Smooth muscle cell (in vitro differentiated cells): Measurements from ENCODE around the gene TMEM8B. TPM values are rescaled to one million over a fixed set of nuclear protein-coding genes. Genes with fewer than 3 reads are reported as not detected.

Source experiments
- DNase-seq: peaks from one replicate; lab custom pipeline; 2025; ENCODE audit not compliant: unreplicated experiment; lab: John Stamatoyannopoulos, UW
- H2AFZ ChIP-seq: fragments of 200-600 bp; sonication (generic); 2 replicates; pipeline ENCODE4 v1.6.0; 2016; ENCODE audit warnings: antibody characterized with exemption, low read depth, mild to moderate bottlenecking
- H3F3A ChIP-seq: fragments of 200-600 bp; sonication (generic); 2 replicates; pipeline ENCODE4 v1.6.0; 2017; ENCODE audit warnings: antibody characterized with exemption, low read depth
- H3K27ac ChIP-seq: fragments of 200-600 bp; sonication (generic); 2 replicates; pipeline ENCODE4 v1.5.1; 2016; ENCODE audit warnings: low read depth, mild to moderate bottlenecking
- H3K27me3 ChIP-seq: fragments of 200-600 bp; sonication (generic); 2 replicates; pipeline ENCODE4 v1.6.1; 2016; ENCODE audit warnings: low read depth, mild to moderate bottlenecking
- H3K36me3 ChIP-seq: fragments of 200-600 bp; sonication (generic); 2 replicates; pipeline ENCODE4 v1.5.1; 2016; ENCODE audit warnings: low read depth
- H3K4me1 ChIP-seq: fragments of 200-600 bp; sonication (generic); 2 replicates; pipeline ENCODE4 v1.5.1; 2016; ENCODE audit warnings: low read depth
- H3K4me2 ChIP-seq: fragments of 200-600 bp; sonication (generic); 2 replicates; pipeline ENCODE4 v1.6.0; 2016; ENCODE audit warnings: mild to moderate bottlenecking
- H3K4me3 ChIP-seq: fragments of 200-600 bp; sonication (generic); 2 replicates; pipeline ENCODE4 v1.5.1; 2016; ENCODE audit warnings: mild to moderate bottlenecking
- H3K79me2 ChIP-seq: fragments of 200-600 bp; sonication (generic); 2 replicates; pipeline ENCODE4 v1.6.0; 2016; ENCODE audit warnings: low read depth, mild to moderate bottlenecking
- H3K9ac ChIP-seq: fragments of 200-600 bp; sonication (generic); 2 replicates; pipeline ENCODE4 v1.6.0; 2016; ENCODE audit warnings: low read depth
- H3K9me3 ChIP-seq: fragments of 200-600 bp; sonication (generic); replicated peaks from 2 replicates; pipeline ENCODE4 v1.5.1; 2016; ENCODE audit warnings: low read depth
- H4K20me1 ChIP-seq: fragments of 200-600 bp; sonication (generic); 2 replicates; pipeline ENCODE4 v1.6.0; 2016; ENCODE audit warnings: low read depth
- WGBS: methylation state at CpG from one replicate; pipeline ENCODE4 v1.1.7; 2016; ENCODE audit warnings: low lambda C conversion rate; 5-methylcytosine and 5-hydroxymethylcytosine counted together
- polyA plus RNA-seq: library from polyadenylated mRNA; unstranded; fragments of >200 nt; fragmentation: Nextera tagmentation; extraction: Ambion mirVana; gene quantifications from 2 replicates; pipeline ENCODE4 v1.2.1, GENCODE V29; 2016
- total RNA-seq: library from RNA; depleted of rRNA; stranded (reverse); fragments of >200 nt; gene quantifications from 2 replicates; pipeline ENCODE4 v1.2.3, GENCODE V29; 2014
- TF ChIP-seq, protein P1 (sequence below): fragments of 200-600 bp; sonication (generic); IDR thresholded peaks from 2 replicates; pipeline ENCODE4 v1.5.1; 2017; ENCODE audit warnings: borderline replicate concordance, mild to moderate bottlenecking, antibody characterized with exemption; ENCODE audit not compliant: insufficient read depth, poor library complexity, severe bottlenecking

The TMEM8B gene
- total and polyA plus RNA-seq, 2 experiments from 2014 or later, result 4.9 to 18.7 TPM

DNA sequence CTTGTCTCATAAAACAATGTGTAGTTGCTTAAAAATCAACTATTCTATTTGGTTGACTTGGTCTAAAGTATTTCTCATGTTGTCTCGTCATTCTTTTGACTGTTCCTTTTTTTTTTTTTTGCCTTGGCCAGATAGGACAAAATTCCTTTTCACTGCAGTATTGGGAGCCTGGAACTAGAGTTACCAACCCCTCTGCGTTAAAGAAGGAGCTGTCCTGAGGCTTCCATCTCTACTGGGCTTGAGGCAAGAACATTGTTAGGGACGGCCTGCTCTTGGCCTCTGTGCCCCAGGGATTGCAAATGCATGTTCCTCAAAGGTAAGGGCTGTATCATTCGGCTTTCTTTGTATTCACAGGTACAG lies 39.0 kb upstream of the TMEM8B start:
- peaks cover 12% of the 10 kb centered on the region for H3K4me1 ChIP-seq
- no peaks in the 10 kb centered on the region for H3K9me3 ChIP-seq
- no peaks in the 10 kb centered on the region for H3K79me2 ChIP-seq
- H2AFZ ChIP-seq, result no peak overlapping the region
- no peaks in the 10 kb centered on the region for H3F3A ChIP-seq
- no peaks in the 10 kb centered on the region for H3K27me3 ChIP-seq
- H3K9ac ChIP-seq, result no peak overlapping the region
- H3K27ac ChIP-seq, result no peak overlapping the region
- WGBS, result 42% methylated on average over 4 of the region's 4 CpGs
- no peaks in the 10 kb centered on the region for H4K20me1 ChIP-seq
- H3K4me2 ChIP-seq, result no peak overlapping the region
- H3K36me3 ChIP-seq, result no peaks in the 10 kb centered on the region
- DNase-seq, result no peak
- TF ChIP-seq, protein P1, sequence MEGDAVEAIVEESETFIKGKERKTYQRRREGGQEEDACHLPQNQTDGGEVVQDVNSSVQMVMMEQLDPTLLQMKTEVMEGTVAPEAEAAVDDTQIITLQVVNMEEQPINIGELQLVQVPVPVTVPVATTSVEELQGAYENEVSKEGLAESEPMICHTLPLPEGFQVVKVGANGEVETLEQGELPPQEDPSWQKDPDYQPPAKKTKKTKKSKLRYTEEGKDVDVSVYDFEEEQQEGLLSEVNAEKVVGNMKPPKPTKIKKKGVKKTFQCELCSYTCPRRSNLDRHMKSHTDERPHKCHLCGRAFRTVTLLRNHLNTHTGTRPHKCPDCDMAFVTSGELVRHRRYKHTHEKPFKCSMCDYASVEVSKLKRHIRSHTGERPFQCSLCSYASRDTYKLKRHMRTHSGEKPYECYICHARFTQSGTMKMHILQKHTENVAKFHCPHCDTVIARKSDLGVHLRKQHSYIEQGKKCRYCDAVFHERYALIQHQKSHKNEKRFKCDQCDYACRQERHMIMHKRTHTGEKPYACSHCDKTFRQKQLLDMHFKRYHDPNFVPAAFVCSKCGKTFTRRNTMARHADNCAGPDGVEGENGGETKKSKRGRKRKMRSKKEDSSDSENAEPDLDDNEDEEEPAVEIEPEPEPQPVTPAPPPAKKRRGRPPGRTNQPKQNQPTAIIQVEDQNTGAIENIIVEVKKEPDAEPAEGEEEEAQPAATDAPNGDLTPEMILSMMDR, result no peak
- no peak overlapping the region for H3K4me3 ChIP-seq

DNA sequence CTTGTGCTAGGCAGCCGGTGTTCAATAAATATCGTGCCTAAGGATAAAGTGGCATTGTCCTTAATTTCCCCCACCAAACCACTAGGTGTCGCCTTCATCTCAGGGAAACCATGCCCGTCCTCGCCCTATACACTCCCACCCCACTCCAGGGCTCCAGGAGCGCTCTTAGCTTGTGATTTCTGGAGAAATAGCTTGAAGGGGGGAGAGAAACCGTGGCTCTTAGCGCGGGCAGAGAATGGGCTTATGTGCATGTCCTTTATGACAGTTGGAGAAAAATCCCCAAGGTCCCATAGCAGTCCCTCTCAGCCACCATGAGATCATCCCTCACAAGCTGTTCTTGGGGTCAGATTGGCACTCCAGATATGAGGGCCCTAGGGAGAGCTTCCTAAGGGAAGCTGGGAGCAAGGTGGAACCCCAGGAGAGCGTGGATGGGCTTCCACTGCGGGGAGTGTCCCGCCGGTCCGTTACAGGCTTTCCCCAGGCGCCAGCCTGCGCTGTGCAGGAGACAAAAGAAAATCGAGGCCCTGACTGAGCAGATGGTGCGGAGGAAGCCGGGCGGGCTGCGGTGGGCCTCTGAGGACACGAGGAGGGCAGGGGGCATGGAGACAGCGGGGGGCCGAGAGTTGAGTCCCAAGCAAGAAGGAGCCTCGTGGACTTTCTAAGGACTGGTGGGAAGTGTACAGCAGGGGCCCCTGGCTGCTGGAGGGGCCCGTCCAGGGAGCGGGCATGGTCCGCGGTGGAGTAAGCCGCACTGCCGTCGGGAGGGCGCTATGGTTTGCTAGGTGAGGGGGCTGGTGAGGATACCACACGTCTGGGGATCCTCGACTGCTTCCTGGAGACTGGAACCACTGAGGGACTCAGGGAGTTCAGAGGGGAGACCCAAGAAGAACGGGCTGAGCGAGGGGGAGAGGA lies 38.4 kb upstream of the TMEM8B start:
- Histone ChIP-seq H3K27ac (no peak overlapping the region), H3K9ac (no peak overlapping the region)
- WGBS, result 24% methylated on average over 34 of the region's 37 CpGs

DNA sequence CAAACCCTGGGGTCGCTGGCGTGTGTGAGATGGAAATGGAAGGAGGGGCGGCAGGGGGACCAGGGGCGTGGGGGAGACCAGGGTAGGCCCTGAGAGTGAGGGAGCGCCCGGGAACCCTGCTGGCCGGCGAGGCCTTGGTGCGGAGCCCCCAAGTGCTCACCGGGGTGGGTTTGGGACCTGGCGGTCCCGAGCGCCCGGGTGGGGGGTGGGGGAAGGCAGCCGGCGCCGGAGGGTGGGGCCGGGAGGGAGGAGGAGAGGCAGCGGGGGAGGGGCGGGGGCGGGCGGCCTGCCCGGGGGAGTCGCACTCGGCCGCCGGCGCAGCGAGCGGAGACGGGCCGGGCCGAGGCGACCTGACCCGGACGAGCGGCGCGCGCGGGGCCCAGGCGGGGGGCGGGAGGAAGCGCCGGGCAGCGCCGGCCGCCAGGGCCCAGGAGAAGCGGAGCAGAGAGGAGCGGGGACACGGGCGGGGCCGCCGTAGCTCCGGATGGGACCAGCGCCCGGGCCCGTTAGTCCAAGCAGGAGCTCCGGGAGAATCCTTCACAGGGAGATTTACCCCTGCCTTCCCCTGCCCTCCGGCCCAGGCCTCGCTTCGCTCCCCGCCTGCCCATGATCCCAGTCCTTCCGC lies 37.6 kb upstream of the TMEM8B start, which contains the start of gene NPR2:
TSS of gene NPR2 (plus strand) at position 295 of the 625 bp plus-strand sequence. CDS start 818 bp downstream, outside the sequence.
- Histone ChIP-seq H3K27me3 (no peaks in the 10 kb centered on the region), H3K4me1 (peaks cover 12% of the 10 kb centered on the region), H2AFZ (peak within 1 kb of the TSS; percentile 87), H3K36me3 (no peaks in the 10 kb centered on the region), H3F3A (no peaks in the 10 kb centered on the region), H3K9me3 (no peaks in the 10 kb centered on the region), H3K9ac (peak within 1 kb of the TSS; percentile 47), H3K79me2 (no peaks in the 10 kb centered on the region), H3K4me2 (peak within 1 kb of the TSS; percentile 91), H3K27ac (no peak within 1 kb of the TSS), H3K4me3 (peak within 1 kb of the TSS; percentile 57), H4K20me1 (no peaks in the 10 kb centered on the region)
- TF ChIP-seq, protein P1, result no peak
- DNase-seq, result peak; percentile 27
- 2% methylated on average over 29 of the region's 64 CpGs for WGBS

More for the DNA sequence above, 38.4 kb upstream of the TMEM8B start:
- Histone ChIP-seq H3K27me3 (no peaks in the 10 kb centered on the region), H3F3A (no peaks in the 10 kb centered on the region), H3K9me3 (no peaks in the 10 kb centered on the region), H3K4me3 (peak overlapping the region; percentile 57), H3K36me3 (no peaks in the 10 kb centered on the region), H3K4me1 (peaks cover 12% of the 10 kb centered on the region), H2AFZ (peak overlapping the region; percentile 87), H3K4me2 (peak overlapping the region; percentile 91), H4K20me1 (no peaks in the 10 kb centered on the region), H3K79me2 (no peaks in the 10 kb centered on the region)
- peak; percentile 17 for DNase-seq
- TF ChIP-seq, protein P1, result peak; percentile 84
